CD14-positive monocyte (primary cell): Measurements from ENCODE around the gene ERGIC1. TPM values are rescaled to one million over a fixed set of nuclear protein-coding genes. Genes with fewer than 3 reads are reported as not detected.

ENCODE experiments used
- DNase-seq, 3 donors: peaks; one replicate each; pipeline ENCODE4 v3.0.0-alpha.2; 2011 to 2022
- H2AFZ ChIP-seq: 2 replicates; pipeline ENCODE4 v1.6.0; 2012; ENCODE audit warnings: mild to moderate bottlenecking, low read depth, low read length, inconsistent platforms; ENCODE audit not compliant: insufficient read depth, poor library complexity, severe bottlenecking
- H3K27ac ChIP-seq, 2 donors: 1 replicate in 1 of 2; 2 replicates in 1 of 2; pipeline ENCODE4 v1.5.1; 2012 to 2013; ENCODE audit warnings: low read length in 2 of 2, control low read depth in 1 of 2, inconsistent platforms in 1 of 2, low read depth in 1 of 2, mild to moderate bottlenecking in 1 of 2
- H3K27me3 ChIP-seq, 2 donors: one replicate each; pipeline versions ENCODE4 v1.6.0 to v1.6.1; 2011 to 2013; ENCODE audit warnings: low read length in 2 of 2; ENCODE audit not compliant: control insufficient read depth in 2 of 2, insufficient read depth in 2 of 2
- H3K36me3 ChIP-seq, 2 donors: replicated peaks in 1 of 2; 1 replicate in 1 of 2; 2 replicates in 1 of 2; pipeline versions ENCODE4 v1.5.1 to v1.6.1; 2012 to 2013; ENCODE audit warnings: low read length in 2 of 2, control low read depth in 1 of 2, inconsistent platforms in 1 of 2, mild to moderate bottlenecking in 1 of 2; ENCODE audit not compliant: insufficient read depth in 2 of 2, control insufficient read depth in 1 of 2
- H3K4me1 ChIP-seq, 2 donors: 1 replicate in 1 of 2; 2 replicates in 1 of 2; pipeline versions ENCODE4 v1.5.1 to v1.6.1; 2012 to 2013; ENCODE audit warnings: low read length in 2 of 2, control low read depth in 1 of 2, inconsistent platforms in 1 of 2, mild to moderate bottlenecking in 1 of 2, moderate library complexity in 1 of 2; ENCODE audit not compliant: insufficient read depth in 2 of 2, control insufficient read depth in 1 of 2
- H3K4me2 ChIP-seq: replicated peaks from 2 replicates; pipeline ENCODE3; 2012; ENCODE audit warnings: low read length, moderate library complexity, mild to moderate bottlenecking; ENCODE audit not compliant: poor library complexity, severe bottlenecking; ENCODE audit errors: extremely low read depth
- H3K4me3 ChIP-seq, 3 experiments: fragments of 200-600 bp in 1 of 3; sonication (generic) in 1 of 3; replicated peaks in 1 of 3; 1 replicate in 2 of 3; 2 replicates in 1 of 3; pipeline ENCODE4 v1.5.1; 2011 to 2013; ENCODE audit warnings: low read length in 3 of 3, mild to moderate bottlenecking in 3 of 3, control low read depth in 2 of 3, low read depth in 2 of 3, inconsistent platforms in 1 of 3, moderate library complexity in 1 of 3
- H3K79me2 ChIP-seq: 2 replicates; pipeline ENCODE4 v1.6.0; 2012; ENCODE audit warnings: mild to moderate bottlenecking, control low read depth, inconsistent platforms, low read length, moderate library complexity; ENCODE audit not compliant: insufficient read depth
- H3K9ac ChIP-seq: 2 replicates; pipeline ENCODE4 v1.6.0; 2017; ENCODE audit warnings: low read length, mild to moderate bottlenecking; ENCODE audit not compliant: insufficient read depth, poor library complexity, severe bottlenecking
- H3K9me3 ChIP-seq, 2 donors: replicated peaks in 1 of 2; 1 replicate in 1 of 2; 2 replicates in 1 of 2; pipeline versions ENCODE4 v1.5.1 to v1.6.1; 2012 to 2013; ENCODE audit warnings: low read length in 2 of 2, control low read depth in 1 of 2; ENCODE audit not compliant: control insufficient read depth in 1 of 2, insufficient read depth in 1 of 2
- H4K20me1 ChIP-seq: 2 replicates; pipeline ENCODE4 v1.6.0; 2012; ENCODE audit warnings: mild to moderate bottlenecking, low read length, control low read depth, moderate library complexity; ENCODE audit not compliant: insufficient read depth
- H3K27ac Mint-ChIP-seq, 7 donors: one replicate each; pipeline ENCODE4 v1.8.0; 2020; ENCODE audit warnings: mild to moderate bottlenecking in 7 of 7, mixed read lengths in 7 of 7, moderate library complexity in 6 of 7, inconsistent platforms in 2 of 7
- H3K27me3 Mint-ChIP-seq, 3 donors: one replicate each; pipeline ENCODE4 v1.8.0; 2021 to 2022; ENCODE audit warnings: low read depth in 3 of 3, mild to moderate bottlenecking in 3 of 3, mixed read lengths in 3 of 3, moderate library complexity in 3 of 3, inconsistent platforms in 1 of 3
- H3K36me3 Mint-ChIP-seq, 2 donors: one replicate each; pipeline ENCODE4 v1.8.0; 2020; ENCODE audit warnings: mixed read lengths in 2 of 2, inconsistent platforms in 1 of 2, mild to moderate bottlenecking in 1 of 2
- H3K4me1 Mint-ChIP-seq: one replicate; pipeline ENCODE4 v1.8.0; 2020; ENCODE audit warnings: mild to moderate bottlenecking, mixed read lengths
- H3K4me3 Mint-ChIP-seq, 2 donors: one replicate each; pipeline ENCODE4 v1.8.0; 2020; ENCODE audit warnings: mild to moderate bottlenecking in 2 of 2, mixed read lengths in 2 of 2, moderate library complexity in 1 of 2
- H3K9me3 Mint-ChIP-seq, 7 donors: one replicate each; pipeline ENCODE4 v1.8.0; 2020 to 2022; ENCODE audit warnings: mixed read lengths in 7 of 7, mild to moderate bottlenecking in 6 of 7, moderate library complexity in 6 of 7, inconsistent platforms in 2 of 7
- CTCF ChIP-seq: fragments of 200-600 bp; IDR thresholded peaks from one replicate; pipeline ENCODE4 v1.8.0; 2022; ENCODE audit warnings: antibody characterized with exemption, mild to moderate bottlenecking
- WGBS: methylation state at CpG from one replicate; pipeline ENCODE4 v1.1.5; 2013; ENCODE audit warnings: missing lambda C conversion rate; ENCODE audit not compliant: insufficient coverage; 5-methylcytosine and 5-hydroxymethylcytosine counted together
- intact Hi-C, 2 donors: fragments of 100-400 bp; cut with micrococcal nuclease; formaldehyde crosslinking; loops; one replicate each; pipeline versions ENCODE4 v1.15.0 to v1.15.1; 2023
- polyA plus RNA-seq, 3 donors: library from polyadenylated mRNA; depleted of rRNA in 1 of 3; unstranded in 2 of 3; stranded (reverse) in 1 of 3; fragments of 300-500 nt in 2 of 3; fragments of >200 nt in 1 of 3; fragmentation: Illumina TruSeq in 2 of 3; gene quantifications; 1 replicate in 2 of 3; 2 replicates in 1 of 3; pipeline ENCODE4 v1.2.3, GENCODE V29; 2012 to 2021

The ERGIC1 gene
- polyA plus RNA-seq, 3 donors = 28.3 to 76.2 (median 34.1) TPM

GRCh38 chr5:172956228-172956627, 122.2 kb downstream of the ERGIC1 start:
- Mint-ChIP-seq H3K27ac (no peak overlapping the region), H3K4me1 (peaks cover 28% of the 10 kb centered on the region), H3K36me3 (peaks cover 8% of the 10 kb centered on the region in 2 donors), H3K9me3 (peaks cover 0 to 3% (median 0%) of the 10 kb centered on the region in 7 donors), H3K4me3 (no peak overlapping the region), H3K27me3 (peaks cover 5 to 15% (median 7%) of the 10 kb centered on the region in 3 donors)
- intact Hi-C loops = no loop called here
- no peaks in the 10 kb centered on the region for H3K9me3 ChIP-seq
- no peaks in the 10 kb centered on the region for H3K27me3 ChIP-seq
- H3K4me1 ChIP-seq = peaks cover 16 to 24% of the 10 kb centered on the region in 2 donors
- WGBS = no CpG with 5 or more reads among the region's 3 CpGs
- peaks cover 0 to 2% of the 10 kb centered on the region in 2 donors for H3K36me3 ChIP-seq
- H4K20me1 ChIP-seq = no peaks in the 10 kb centered on the region
- no peak overlapping the region for H3K9ac ChIP-seq
- H3K4me2 ChIP-seq = no peak overlapping the region
- H3K4me3 ChIP-seq = no peak overlapping the region
- DNase-seq = no peak
- no peak overlapping the region for H2AFZ ChIP-seq
- TF ChIP-seq CTCF = no peak
- no peak overlapping the region for H3K27ac ChIP-seq
- H3K79me2 ChIP-seq = peaks cover 13% of the 10 kb centered on the region

GRCh38 chr5:172956936-172957335, 122.9 kb downstream of the ERGIC1 start:
- Histone ChIP-seq H3K9me3 (no peaks in the 10 kb centered on the region), H3K27me3 (no peaks in the 10 kb centered on the region), H3K4me2 (no peak overlapping the region), H3K4me3 (no peak overlapping the region), H3K36me3 (peaks cover 5 to 10% of the 10 kb centered on the region in 2 donors), H3K9ac (no peak overlapping the region), H3K4me1 (peaks cover 16 to 24% of the 10 kb centered on the region in 2 donors), H3K27ac (no peak overlapping the region), H2AFZ (no peak overlapping the region), H4K20me1 (no peaks in the 10 kb centered on the region), H3K79me2 (peaks cover 13% of the 10 kb centered on the region)
- peak; percentile 6 to 18 (median 18) for DNase-seq
- intact Hi-C loops = no loop called here
- peaks cover 25% of the 10 kb centered on the region for H3K4me1 Mint-ChIP-seq
- peaks cover 5 to 15% (median 6%) of the 10 kb centered on the region in 3 donors for H3K27me3 Mint-ChIP-seq
- H3K36me3 Mint-ChIP-seq = peaks cover 9 to 11% of the 10 kb centered on the region in 2 donors
- no peak for TF ChIP-seq CTCF
- peaks cover 0 to 3% (median 0%) of the 10 kb centered on the region in 7 donors for H3K9me3 Mint-ChIP-seq
- H3K27ac Mint-ChIP-seq = peak overlapping the region in 2 of 7 donors; percentile 2 to 54
- H3K4me3 Mint-ChIP-seq = peak overlapping the region in 1 of 2 donors; percentile 22
- 11% methylated on average over 3 of the region's 4 CpGs for WGBS
